DND-41 (cell line): ENCODE measurements around the gene ZNF581.

ENCODE experiments used
- ATAC-seq: fragments of 200-7000 bp; cut with Tn5 transposase; 3 replicates; pipeline ENCODE4 v1.9.1; 2021; ENCODE audit warnings: low read depth; ENCODE audit not compliant: insufficient read depth
- DNase-seq: peaks from one replicate; pipeline ENCODE4 v3.0.0-alpha.2; 2020
- H2AFZ ChIP-seq: 2 replicates; pipeline ENCODE4 v1.6.0; 2012; ENCODE audit warnings: low read depth, low read length
- H3K27ac ChIP-seq: 2 replicates; pipeline ENCODE4 v1.5.1; 2012; ENCODE audit warnings: low read length, inconsistent platforms
- H3K27me3 ChIP-seq: fragments of 200-600 bp; sonication (generic); 2 replicates; pipeline ENCODE4 v1.6.0; 2012; ENCODE audit warnings: low read length, mild to moderate bottlenecking, inconsistent platforms; ENCODE audit not compliant: insufficient read depth, poor library complexity
- H3K36me3 ChIP-seq: 2 replicates; pipeline ENCODE4 v1.5.1; 2012; ENCODE audit warnings: low read length, inconsistent platforms; ENCODE audit not compliant: insufficient read depth
- H3K4me1 ChIP-seq: 2 replicates; pipeline ENCODE4 v1.5.1; 2012; ENCODE audit warnings: mild to moderate bottlenecking, low read length; ENCODE audit not compliant: insufficient read depth
- H3K4me2 ChIP-seq: 2 replicates; pipeline ENCODE4 v1.6.0; 2012; ENCODE audit warnings: mild to moderate bottlenecking, moderate library complexity, low read length, inconsistent platforms; ENCODE audit not compliant: insufficient read depth
- H3K4me3 ChIP-seq, 2 experiments: fragments of 200-600 bp in 1 of 2; shearing (Covaris generic) in 1 of 2; 2 replicates each; pipeline ENCODE4 v1.5.1; 2012 to 2016; ENCODE audit warnings: inconsistent platforms in 2 of 2, low read length in 2 of 2, mild to moderate bottlenecking in 2 of 2, low read depth in 1 of 2, moderate library complexity in 1 of 2
- H3K79me2 ChIP-seq: 2 replicates; pipeline ENCODE4 v1.6.0; 2012; ENCODE audit warnings: low read length, inconsistent platforms; ENCODE audit not compliant: insufficient read depth
- H3K9ac ChIP-seq: 2 replicates; pipeline ENCODE4 v1.6.0; 2012; ENCODE audit warnings: low read depth, mild to moderate bottlenecking, inconsistent platforms, low read length, moderate library complexity
- H3K9me3 ChIP-seq: 2 replicates; pipeline ENCODE4 v1.5.1; 2012; ENCODE audit warnings: low read length, moderate library complexity, mild to moderate bottlenecking, inconsistent platforms; ENCODE audit not compliant: insufficient read depth, severe bottlenecking
- H4K20me1 ChIP-seq: 2 replicates; pipeline ENCODE4 v1.6.0; 2012; ENCODE audit warnings: low read length; ENCODE audit not compliant: insufficient read depth
- EZH2 ChIP-seq: IDR thresholded peaks from 3 replicates; pipeline ENCODE4 v1.6.1; 2012; ENCODE audit warnings: borderline replicate concordance, low read depth, mild to moderate bottlenecking, moderate library complexity, low read length, inconsistent platforms; ENCODE audit not compliant: severe bottlenecking
- TF ChIP-seq, protein P1 (sequence below): IDR thresholded peaks from 2 replicates; pipeline ENCODE4 v1.5.1; 2012; ENCODE audit warnings: borderline replicate concordance, low read length, moderate library complexity, mild to moderate bottlenecking; ENCODE audit not compliant: poor library complexity, severe bottlenecking; ENCODE audit errors: extremely low read depth

Gene ZNF581

GRCh38 chr19:55678121-55678671 is 34.7 kb downstream of the ZNF581 start:
- no peaks in the 10 kb centered on the region for H3K9me3 ChIP-seq
- peaks cover 62% of the 10 kb centered on the region for H4K20me1 ChIP-seq
- H3K4me2 ChIP-seq: peak overlapping the region; percentile 5; the same call in 1 of the 2 replicates
- peaks cover 68% of the 10 kb centered on the region for H3K36me3 ChIP-seq
- H3K9ac ChIP-seq: peak overlapping the region; percentile 10; the same call in 1 of the 2 replicates
- DNase-seq (no peak), ATAC-seq (no peak)
- H3K27ac ChIP-seq: no peak overlapping the region
- H2AFZ ChIP-seq: no peak overlapping the region
- no peak overlapping the region for H3K4me3 ChIP-seq
- H3K4me1 ChIP-seq: peaks cover 42% of the 10 kb centered on the region
- TF ChIP-seq, protein P1, sequence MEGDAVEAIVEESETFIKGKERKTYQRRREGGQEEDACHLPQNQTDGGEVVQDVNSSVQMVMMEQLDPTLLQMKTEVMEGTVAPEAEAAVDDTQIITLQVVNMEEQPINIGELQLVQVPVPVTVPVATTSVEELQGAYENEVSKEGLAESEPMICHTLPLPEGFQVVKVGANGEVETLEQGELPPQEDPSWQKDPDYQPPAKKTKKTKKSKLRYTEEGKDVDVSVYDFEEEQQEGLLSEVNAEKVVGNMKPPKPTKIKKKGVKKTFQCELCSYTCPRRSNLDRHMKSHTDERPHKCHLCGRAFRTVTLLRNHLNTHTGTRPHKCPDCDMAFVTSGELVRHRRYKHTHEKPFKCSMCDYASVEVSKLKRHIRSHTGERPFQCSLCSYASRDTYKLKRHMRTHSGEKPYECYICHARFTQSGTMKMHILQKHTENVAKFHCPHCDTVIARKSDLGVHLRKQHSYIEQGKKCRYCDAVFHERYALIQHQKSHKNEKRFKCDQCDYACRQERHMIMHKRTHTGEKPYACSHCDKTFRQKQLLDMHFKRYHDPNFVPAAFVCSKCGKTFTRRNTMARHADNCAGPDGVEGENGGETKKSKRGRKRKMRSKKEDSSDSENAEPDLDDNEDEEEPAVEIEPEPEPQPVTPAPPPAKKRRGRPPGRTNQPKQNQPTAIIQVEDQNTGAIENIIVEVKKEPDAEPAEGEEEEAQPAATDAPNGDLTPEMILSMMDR: no peak
- no peak for TF ChIP-seq EZH2
- no peaks in the 10 kb centered on the region for H3K27me3 ChIP-seq
- peaks cover 81% of the 10 kb centered on the region for H3K79me2 ChIP-seq

DNA sequence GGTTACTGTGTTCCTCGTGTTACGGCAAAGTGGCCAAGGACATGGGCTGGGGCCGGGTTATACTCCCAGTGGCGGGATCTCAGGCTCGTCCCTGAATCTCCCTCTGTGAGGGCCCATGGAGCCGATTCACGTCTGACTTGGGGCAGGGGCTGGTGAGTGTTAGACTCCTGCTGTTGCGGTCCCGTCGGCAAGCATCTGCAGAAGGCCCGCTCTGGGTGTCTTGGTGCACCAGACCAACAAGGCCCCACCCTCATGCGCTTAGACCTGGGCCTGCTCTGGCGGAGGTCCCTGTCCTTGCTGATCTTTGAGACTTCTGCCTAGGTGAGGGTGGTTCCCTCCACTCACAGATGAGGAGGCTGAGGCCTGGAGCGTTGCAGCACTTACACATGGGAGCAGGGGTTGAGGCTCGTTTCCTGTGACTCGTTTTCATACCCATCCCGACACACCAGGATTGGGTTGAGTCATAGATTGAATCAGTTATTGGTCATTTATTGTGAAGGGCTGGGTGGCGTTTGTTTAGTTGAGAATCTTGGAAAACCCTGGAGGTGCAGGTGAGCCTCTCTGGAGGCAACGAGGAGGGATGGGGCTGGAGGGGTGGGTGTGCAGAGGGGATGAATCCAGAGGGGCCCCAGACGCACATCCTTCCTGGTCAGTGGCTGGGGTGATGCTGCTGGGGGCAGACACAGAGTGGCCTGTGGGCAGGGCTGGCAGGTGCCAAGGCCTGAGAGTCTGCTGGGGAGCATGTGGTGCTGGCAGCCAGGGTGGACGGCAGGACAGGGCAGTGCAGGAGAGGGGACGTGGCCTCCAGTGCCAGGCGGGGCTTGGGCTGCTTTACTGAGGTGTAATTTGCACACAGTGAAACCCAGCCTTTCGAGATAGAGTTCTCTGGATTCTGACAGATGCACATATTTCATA is 36.2 kb downstream of the ZNF581 start:
- Histone ChIP-seq H3K79me2 (peaks cover 83% of the 10 kb centered on the region), H3K4me3 (no peak overlapping the region), H3K9me3 (no peaks in the 10 kb centered on the region), H3K4me1 (peaks cover 30% of the 10 kb centered on the region), H4K20me1 (peaks cover 64% of the 10 kb centered on the region), H3K36me3 (peaks cover 76% of the 10 kb centered on the region), H3K4me2 (no peak overlapping the region), H3K27ac (no peak overlapping the region), H2AFZ (no peak overlapping the region), H3K9ac (0 out of 2 replicates have a peak overlapping the region, but pooled peaks have one; percentile 13), H3K27me3 (no peaks in the 10 kb centered on the region)
- TF ChIP-seq, protein P1: no peak
- TF ChIP-seq EZH2: no peak
- DNase-seq: no peak
- no peak for ATAC-seq

DNA sequence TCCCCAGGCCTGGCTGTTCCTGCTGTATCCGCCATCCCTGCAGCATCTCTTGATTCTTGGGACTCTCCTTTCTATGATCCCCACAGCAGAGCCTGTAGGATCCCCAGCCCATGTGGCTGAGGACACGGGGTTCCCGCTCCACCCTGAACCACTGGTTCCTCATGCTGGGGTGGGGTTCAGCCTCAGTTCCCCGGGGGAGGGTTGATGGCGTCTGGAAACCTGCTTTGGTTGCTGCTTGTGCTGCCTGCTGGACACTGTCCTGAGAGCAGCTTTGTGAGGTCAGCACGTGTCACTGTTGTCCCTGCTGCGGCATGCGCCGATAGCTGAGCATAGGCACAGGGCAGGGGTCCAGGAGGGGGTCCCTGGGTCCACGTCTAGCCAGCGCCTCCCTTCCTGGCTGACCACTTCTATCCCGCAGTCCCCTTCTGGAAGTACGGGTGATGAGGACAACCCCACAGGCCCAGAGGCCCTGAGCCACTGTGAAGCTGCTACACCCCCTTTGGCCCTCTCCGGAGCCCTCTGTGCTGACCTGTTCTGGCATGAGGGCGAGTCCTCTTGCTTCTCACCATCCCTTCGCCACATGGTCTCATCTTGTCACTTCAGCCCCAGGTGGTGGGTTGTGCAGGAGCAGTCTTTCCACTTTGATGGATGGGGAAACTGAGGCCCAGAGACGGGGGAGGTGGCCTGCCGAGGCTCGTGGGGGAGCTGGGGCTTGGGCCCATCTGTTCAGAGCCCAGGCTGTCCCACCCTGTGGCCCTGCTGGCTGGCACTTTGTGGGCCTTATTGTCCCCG is 37.1 kb downstream of the ZNF581 start:
- Histone ChIP-seq H3K9me3 (no peaks in the 10 kb centered on the region), H3K79me2 (peaks cover 87% of the 10 kb centered on the region), H3K27me3 (no peaks in the 10 kb centered on the region)

More for the DNA sequence above, 37.1 kb downstream of the ZNF581 start:
- Histone ChIP-seq H3K4me1 (peaks cover 27% of the 10 kb centered on the region), H3K4me2 (no peak overlapping the region), H3K9ac (no peak overlapping the region), H3K27ac (no peak overlapping the region), H4K20me1 (peaks cover 71% of the 10 kb centered on the region), H3K4me3 (no peak overlapping the region), H2AFZ (no peak overlapping the region), H3K36me3 (peaks cover 85% of the 10 kb centered on the region)
- no peak for TF ChIP-seq EZH2
- TF ChIP-seq, protein P1: no peak
- no peak for ATAC-seq
- DNase-seq: no peak
